ENCODE data around the gene DPP10.
"Not testable (repeated sequence)": the region's sequence is repeated elsewhere in the genome, so short reads cannot be mapped to it uniquely, and the experiment has no call there.

The DPP10 gene

DNA sequence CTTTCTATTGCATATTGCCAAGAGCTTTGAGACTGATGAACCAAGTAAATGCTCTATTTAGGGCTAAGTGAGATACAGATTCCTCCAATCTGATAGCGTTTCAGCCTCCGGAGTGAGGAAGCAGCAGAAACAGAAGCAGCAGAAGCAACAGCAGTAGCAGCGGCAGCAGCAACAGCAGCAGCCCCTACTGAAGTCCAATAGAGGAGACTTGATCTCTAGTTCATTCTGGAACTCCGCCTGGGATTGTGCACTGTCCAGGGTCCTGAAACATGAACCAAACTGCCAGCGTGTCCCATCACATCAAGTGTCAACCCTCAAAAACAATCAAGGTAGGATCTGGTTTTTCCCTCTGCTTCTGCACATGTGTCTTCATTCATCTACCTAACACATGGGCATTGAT, at the start of gene DPP10:
Gene DPP10, plus strand, starts transcription at position 132 of the 400 bp plus-strand sequence.
- in situ Hi-C loops (cut with HindIII; ENCODE audit: low sequenced_read_pairs) = no loop called here

- in situ Hi-C loops (cut with HindIII; ENCODE audit: low sequenced_read_pairs) = no loop called here
Observed at GRCh38 chr2:114400890-114401289, 41.6 kb upstream of the DPP10 start.

GRCh38 chr2:114405247-114406116, 37.0 kb upstream of the DPP10 start:
- in situ Hi-C loops (cut with HindIII; ENCODE audit: low sequenced_read_pairs) = no loop called here

DNA sequence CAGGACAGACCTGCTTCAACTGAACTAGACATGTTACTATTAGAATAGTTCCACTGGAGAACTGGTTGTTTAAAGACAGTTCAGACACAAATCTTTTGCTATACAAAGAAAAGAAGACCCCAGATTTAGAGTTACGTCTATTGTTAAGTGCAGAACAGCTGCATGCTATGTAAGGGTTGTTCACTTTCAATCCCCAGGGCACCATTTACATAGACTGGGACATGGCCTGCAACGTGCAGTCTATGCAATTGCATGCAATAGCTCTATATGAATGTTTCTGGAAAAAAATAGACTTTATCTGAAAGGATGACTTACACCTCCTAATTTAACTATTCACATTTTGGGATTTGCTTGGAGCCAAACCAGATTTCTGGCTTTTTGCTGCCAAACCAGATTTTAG, 36.1 kb upstream of the DPP10 start:
- in situ Hi-C loops (cut with HindIII; ENCODE audit: low sequenced_read_pairs) = no loop called here

DNA sequence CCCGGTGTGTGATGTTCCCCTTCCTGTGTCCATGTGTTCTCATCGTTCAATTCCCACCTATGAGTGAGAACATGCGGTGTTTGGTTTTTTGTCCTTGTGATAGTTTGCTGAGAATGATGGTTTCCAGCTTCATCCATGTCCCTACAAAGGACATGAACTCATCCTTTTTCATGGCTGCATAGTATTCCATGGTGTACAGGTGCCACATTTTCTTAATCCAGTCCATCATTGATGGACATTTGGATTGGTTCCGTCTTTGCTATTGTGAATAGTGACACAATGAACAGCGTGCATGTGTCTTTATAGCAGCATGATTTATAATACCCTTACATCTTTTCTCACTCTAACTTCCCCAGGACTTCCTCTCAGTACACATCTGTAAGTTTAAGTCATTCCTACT, 35.1 kb upstream of the DPP10 start:
- in situ Hi-C loops (cut with HindIII; ENCODE audit: low sequenced_read_pairs) = not testable (repeated sequence)

GRCh38 chr2:114421781-114422180, 20.7 kb upstream of the DPP10 start:
- in situ Hi-C loops (cut with HindIII; ENCODE audit: low sequenced_read_pairs) = no loop called here

- in situ Hi-C loops (cut with HindIII; ENCODE audit: low sequenced_read_pairs) = no loop called here
Observed at GRCh38 chr2:114424699-114425098, 17.7 kb upstream of the DPP10 start.

GRCh38 chr2:114426756-114427155, 15.7 kb upstream of the DPP10 start:
- in situ Hi-C loops (cut with HindIII; ENCODE audit: low sequenced_read_pairs) = no loop called here

- in situ Hi-C loops (cut with HindIII; ENCODE audit: low sequenced_read_pairs) = no loop called here
Observed at GRCh38 chr2:114436329-114436728, 6.1 kb upstream of the DPP10 start.

GRCh38 chr2:114446571-114446970, 4.1 kb downstream of the DPP10 start:
- in situ Hi-C loops (cut with HindIII; ENCODE audit: low sequenced_read_pairs) = no loop called here

DNA sequence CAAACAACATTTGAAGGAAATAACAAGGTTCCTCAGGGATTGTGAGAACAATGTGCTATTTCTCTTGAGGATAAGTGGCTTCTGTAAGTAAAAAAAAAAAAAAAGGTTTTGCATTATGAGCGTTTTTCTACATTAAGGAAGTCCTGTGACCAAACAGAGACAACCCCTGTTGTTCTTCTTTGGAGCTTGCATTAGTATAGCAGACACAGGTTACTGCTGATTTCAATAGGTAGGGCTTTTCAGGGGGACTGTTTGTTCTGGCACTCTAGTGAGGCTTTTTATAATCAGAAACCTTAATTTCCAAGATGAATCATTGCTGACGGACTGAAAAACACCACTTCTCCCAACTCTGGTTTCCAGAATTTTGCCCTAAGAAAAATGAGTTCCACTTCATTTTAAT, 8.2 kb downstream of the DPP10 start:
- in situ Hi-C loops (cut with HindIII; ENCODE audit: low sequenced_read_pairs) = no loop called here

DNA sequence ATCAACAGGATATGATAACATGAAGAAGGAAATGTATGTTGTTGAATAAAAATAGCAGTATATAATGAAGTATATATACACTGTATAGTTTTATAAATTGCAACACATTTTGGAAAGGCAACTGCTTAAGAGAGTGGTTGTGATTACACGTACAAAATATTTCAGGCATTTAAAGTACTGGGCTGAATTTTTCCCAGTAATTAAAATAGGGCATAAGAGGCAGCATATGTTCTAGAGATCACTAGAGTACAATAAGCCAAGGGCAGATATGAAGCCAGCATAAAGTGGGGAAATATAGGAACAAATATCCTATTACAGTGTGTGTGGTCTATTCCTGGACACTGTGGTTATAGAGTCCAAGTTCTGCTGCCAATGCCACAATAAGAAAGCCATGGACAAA, 14.1 kb downstream of the DPP10 start:
- in situ Hi-C loops (cut with HindIII; ENCODE audit: low sequenced_read_pairs) = no loop called here

GRCh38 chr2:114457956-114458355, 15.5 kb downstream of the DPP10 start:
- in situ Hi-C loops (cut with HindIII; ENCODE audit: low sequenced_read_pairs) = no loop called here

- in situ Hi-C loops (cut with HindIII; ENCODE audit: low sequenced_read_pairs) = no loop called here
Observed at GRCh38 chr2:114461116-114461515, 18.7 kb downstream of the DPP10 start.

DNA sequence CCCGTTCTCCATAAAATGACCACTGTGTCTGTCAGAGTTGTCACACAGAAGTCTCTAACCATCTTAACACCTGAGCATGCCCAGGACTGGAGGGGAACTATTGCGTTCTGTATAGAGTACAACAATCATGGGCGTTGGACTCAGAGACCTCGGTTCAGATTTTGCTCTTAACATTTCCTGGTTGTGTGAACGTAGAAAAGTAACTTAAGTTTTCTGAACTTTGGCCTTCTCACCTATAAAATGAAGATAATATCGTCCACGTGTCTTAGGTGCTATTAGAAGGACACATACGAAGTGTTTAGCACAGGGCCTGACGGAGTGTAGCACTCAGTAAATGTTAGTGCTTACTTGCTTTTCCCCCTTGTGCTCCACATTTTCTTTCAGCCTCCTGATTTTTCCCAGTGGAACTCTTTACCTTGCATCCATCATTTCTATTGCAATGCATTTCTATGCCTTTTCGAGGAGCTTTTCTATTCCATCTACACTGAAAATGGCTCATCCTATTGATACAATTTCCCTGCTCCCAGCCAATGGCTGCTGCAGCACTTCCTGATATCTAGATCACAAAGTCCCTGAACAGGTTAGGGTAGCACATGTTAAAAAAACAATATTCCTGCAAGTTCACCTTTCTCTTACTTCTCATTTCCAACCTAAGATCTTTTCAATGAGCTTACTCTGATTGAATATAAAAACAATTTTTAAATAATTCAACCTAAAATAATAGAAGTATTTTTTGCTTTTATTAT, 22.7 kb downstream of the DPP10 start:
- in situ Hi-C loops (cut with HindIII; ENCODE audit: low sequenced_read_pairs) = no loop called here

- in situ Hi-C loops (cut with HindIII; ENCODE audit: low sequenced_read_pairs) = no loop called here
Observed at GRCh38 chr2:114468343-114468742, 25.9 kb downstream of the DPP10 start.

DNA sequence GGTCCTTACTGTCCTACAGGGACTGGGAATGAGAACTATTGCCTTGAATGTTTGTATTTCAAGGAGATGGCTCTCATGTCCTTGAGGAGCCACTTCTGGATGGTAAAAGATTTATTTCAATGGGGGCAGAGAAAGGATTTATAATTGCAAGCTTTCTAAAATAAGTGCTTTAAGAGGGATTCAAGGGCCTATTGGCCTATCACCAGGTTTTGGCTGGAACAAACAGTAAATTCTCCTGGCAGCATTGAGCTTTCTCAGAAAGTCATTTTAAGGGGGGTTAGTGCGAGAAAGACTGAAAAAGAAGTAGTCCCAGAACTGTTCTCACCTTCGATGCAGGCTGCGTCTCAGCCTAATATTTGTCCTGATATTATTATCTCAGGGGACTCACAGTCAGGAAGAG, 29.8 kb downstream of the DPP10 start:
- in situ Hi-C loops (cut with HindIII; ENCODE audit: low sequenced_read_pairs) = no loop called here

DNA sequence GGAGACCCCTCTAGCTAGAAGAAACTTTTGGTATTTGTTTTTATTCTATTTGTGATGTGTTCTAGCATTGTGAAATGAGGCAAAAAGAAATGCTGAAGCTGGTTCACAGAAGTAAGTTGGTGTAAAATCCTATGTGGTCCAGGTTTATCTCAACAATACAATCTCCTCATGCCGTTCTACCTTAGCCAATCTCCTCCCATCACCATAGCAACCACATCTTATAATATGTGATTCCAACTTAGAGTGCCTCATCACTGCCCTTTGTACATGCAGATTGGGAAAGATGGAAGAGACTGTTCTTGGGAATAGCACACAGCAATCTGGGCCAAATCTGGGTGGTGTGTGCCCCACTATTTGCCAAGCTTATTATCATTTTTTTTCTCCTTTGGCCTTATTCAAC, 30.3 kb downstream of the DPP10 start:
- in situ Hi-C loops (cut with HindIII; ENCODE audit: low sequenced_read_pairs) = no loop called here

DNA sequence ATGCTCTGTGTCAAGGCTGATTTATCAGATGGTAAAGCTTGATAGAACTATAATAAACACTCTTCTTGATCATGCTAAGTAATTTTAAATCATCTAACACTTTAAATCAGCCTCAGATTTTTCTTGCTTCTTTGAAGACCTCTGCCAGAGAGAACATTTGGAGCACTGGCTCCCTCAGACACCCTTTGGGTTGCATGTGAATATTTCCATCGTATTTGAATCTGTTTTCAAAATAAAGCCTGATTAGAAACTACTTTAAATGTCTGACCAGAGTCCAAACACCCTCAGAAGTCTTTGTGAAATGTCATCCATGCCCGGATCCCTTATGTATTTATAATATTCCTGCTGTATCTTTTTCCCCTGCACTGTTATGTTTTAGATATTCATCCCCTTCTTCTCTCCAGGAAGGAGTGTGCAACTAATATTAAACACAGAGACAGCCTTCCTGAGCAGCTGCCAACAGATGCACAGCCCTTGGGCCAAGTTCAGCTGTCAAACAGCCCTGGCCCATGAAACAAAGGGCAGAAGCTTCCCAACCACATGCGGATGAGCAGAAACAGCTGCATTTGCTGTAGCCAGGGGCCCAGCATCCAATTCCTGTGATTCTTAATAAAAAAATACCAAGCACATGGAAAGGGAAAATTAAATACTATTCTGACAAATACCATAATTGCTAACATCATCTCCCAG, 46.5 kb downstream of the DPP10 start:
- in situ Hi-C loops (cut with HindIII; ENCODE audit: low sequenced_read_pairs) = no loop called here

DNA sequence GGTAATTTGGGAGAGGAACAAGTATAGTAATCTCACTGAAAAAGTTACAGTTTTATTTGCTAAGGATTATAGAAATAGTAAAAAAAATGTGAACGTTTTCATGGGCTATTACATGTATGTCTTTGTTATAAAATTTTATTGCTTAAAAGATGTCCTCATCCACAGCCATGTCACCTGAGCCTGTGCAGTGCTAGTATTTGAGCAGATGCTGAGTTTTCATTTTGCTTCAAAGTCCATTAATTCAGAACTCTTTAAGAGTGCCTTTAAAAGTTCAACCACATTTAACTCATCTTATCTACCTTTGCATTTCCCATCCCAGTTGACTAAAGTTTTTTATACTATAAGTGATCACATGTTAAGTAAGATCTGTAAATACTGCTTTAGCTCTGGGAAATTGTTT, 52.6 kb downstream of the DPP10 start:
- in situ Hi-C loops (cut with HindIII; ENCODE audit: low sequenced_read_pairs) = no loop called here

DNA sequence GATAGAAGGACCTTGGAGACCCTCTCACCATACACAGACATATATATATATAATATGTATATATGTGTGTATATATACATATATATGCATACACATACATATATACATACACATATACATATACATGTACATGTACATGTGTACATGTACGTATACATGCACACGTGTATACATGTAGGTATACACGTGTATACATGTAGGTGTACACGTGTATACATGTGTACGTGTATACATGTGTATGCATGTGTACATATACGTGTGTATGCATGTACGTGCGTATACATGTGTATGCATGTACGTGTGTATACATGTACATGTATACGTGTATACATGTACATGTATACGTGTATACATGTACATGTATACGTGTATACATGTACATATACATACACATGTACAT, 54.5 kb downstream of the DPP10 start:
- in situ Hi-C loops (cut with HindIII; ENCODE audit: low sequenced_read_pairs) = no loop called here

DNA sequence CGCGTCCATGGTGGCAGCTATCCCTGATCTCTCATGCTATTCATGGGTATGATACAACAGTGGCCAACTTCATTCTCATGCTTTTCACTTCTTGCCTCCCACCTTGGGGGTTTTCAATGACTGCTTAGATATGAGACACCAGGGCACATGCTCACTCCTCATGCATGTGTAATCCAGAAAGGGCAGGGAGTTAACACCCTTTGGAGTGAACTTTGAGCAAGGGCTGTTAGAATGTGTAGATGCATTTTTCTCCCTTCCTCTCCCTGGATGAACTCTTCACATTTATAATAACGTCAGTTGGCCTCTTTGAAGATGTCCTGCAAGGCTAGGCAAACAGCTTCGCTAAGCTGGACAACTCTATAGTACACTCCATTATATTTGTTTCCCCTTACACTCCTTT, 56.7 kb downstream of the DPP10 start:
- in situ Hi-C loops (cut with HindIII; ENCODE audit: low sequenced_read_pairs) = no loop called here
